CD4-positive, alpha-beta T cell treated with Interferon alpha-2 for 1 hour (primary cell): ENCODE data around the gene MAGEA9.
"Not testable (repeated sequence)": the region's sequence is repeated elsewhere in the genome, so short reads cannot be mapped to it uniquely, and the experiment has no call there.

Experiments
- DNase-seq, 2 donors: peaks; one replicate each; pipeline ENCODE4 v3.0.0-alpha.2; 2020 to 2022

Gene MAGEA9, protein sequence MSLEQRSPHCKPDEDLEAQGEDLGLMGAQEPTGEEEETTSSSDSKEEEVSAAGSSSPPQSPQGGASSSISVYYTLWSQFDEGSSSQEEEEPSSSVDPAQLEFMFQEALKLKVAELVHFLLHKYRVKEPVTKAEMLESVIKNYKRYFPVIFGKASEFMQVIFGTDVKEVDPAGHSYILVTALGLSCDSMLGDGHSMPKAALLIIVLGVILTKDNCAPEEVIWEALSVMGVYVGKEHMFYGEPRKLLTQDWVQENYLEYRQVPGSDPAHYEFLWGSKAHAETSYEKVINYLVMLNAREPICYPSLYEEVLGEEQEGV

DNA sequence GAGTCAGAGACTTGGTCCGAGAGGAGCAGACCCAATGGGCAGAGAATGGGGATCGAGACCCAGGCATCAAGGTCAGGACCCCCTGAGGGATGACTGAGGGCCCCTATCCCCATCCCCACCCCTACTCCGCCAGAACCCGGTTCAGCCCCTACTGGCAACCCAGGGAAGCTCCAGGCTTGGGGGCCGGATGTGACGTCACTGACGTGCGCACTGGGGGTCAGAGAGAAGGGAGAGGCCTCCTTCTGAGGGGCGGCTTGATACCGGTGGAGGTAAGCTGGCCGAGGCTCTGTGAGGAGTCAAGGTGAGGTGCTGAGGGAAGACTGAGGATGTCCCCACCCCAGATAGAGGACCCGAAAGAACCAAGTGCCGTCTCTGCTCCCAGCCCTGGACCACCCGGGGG, at the start of gene MAGEA9:
Gene MAGEA9, plus strand, starts transcription at position 204 of the 400 bp plus-strand sequence. CDS start 4,281 bp downstream, outside the sequence.
- not testable (repeated sequence) for DNase-seq

DNA sequence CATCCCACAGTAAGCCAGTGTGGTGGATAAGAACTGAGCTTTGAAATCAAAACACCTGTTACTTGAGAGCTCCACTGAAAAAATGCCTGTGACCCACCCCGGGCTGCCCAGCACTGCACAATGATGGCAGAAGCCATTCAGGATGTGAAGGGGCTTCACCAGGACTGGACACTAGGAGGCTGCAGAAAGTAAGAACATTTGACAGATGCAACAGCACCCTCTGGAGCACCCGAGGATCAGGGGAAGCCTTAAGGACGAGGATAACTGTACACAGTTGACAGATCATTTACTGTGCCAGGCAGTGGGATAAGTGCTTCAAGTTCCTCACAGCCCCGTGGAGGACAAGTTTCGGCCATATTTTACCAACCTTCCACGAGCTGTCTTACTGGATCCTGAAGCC, 39.5 kb upstream of the MAGEA9 start:
- not testable (repeated sequence) for DNase-seq

DNA sequence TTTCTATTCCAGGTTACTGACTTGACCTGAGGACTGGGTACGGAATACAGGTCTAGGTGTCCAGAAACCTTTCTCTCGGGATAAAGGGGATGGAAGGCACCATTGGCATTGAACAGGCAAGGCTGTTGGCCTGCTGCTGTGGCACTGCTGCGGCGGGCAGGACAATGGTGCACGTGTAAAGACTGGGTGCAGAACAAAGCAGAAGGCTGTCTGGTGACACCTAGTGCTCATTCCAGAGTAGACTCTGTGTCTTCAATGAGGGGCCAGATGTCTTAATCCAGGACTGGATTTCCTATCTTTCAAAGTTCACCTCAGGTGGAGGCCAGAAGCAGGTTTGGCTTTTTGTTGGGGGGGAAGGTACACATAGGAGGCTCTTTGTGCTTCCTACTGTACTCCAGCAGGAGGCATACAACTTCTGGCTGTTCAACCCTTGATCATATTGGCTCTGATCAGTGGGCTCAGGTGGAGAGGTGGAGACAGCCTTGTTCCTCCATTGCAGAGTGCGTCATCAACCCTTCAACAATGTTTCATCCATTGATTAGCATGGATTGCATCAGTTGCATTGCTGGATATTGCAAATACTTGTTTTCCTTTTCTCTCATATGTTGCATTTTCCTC, 35.2 kb upstream of the MAGEA9 start:
- not testable (repeated sequence) for DNase-seq

DNA sequence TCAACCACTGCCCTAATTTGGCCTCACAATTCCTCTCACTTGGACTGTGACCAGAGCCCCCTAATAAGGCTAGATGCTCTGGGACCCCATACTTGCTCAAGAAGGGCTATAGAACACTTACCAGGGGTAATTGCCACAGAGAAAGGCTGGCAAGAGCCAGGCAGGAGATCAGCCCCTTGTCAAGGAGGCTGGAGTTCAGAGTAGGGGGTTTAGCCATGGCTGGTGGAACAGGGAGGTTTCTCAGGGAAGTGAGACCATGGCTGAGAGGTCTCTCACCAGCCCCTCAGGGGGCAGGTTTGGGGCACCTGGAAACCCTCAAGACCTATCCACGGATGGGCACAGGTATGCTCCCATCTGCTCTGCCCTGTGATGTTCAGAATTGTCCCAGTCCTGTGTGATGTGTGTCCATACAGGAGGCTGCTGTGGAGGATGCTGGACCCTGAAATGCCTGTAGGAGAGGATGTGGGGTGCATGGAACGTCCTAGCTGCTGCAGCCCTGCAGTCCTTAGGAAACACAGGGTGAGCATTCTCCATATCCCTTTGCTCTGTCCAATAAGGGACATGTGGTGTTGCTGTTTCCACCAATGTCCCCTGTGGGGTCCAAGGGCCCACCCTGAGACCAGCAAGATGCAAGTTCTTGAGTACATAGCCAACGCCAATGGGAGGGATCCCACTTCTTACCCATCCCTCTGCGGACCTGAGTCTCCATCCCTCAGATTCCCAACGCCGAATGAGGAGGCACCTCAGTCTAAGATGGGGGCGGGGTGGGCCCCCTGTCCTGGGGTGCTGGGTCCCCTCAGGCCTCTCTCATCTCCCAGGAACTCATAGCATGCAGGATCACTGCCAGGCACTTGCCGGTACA, 24.3 kb upstream of the MAGEA9 start:
- DNase-seq, result no peak

DNA sequence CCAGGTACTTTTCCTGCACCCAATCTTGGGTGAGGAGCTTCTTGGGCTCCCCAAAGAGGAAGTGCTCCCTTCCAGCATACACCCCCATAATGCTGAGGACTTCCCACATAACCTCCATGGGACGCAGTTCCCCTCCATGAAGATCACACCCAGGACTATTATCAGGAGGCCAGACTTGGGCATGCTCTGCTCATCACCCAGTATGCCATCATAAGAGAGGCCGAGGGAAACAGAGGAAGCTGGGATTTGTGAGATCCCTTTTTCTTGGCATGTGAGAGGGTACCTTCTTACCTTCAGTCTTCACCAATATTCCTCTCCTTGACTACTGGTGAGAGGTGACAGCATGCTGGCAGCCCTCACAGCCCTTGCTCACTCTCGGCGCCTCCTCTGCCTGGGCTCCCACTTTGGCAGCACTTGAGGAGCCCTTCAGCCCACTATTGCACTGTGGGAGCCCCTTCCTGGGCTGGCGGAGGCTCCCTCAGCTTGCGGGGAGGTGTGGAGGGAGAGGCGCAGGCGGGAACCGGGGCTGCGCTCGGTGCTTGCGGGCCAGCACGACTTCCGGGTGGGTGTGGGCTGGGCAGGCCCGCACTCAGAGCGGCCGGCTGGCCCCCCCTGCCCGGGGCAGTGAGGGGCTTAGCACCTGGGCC, 23.5 kb upstream of the MAGEA9 start:
- DNase-seq, result no peak

DNA sequence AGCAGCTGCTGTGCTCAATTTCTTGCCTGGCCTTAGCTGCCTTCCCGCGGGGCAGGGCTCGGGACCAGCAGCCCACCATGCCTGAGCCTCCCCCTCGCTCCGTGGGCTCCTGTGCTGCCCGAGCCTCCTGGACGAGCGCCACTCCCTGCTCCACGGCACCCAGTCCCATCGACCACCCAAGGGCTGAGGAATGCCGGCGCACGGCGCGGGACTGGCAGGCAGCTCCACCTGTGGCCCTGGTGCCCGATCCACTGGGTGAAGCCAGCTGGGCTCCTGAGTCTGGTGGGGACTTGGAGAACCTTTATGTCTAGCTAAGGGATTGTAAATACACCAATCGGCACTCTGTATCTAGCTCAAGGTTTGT, 23.0 kb upstream of the MAGEA9 start:
- not testable (repeated sequence) for DNase-seq

DNA sequence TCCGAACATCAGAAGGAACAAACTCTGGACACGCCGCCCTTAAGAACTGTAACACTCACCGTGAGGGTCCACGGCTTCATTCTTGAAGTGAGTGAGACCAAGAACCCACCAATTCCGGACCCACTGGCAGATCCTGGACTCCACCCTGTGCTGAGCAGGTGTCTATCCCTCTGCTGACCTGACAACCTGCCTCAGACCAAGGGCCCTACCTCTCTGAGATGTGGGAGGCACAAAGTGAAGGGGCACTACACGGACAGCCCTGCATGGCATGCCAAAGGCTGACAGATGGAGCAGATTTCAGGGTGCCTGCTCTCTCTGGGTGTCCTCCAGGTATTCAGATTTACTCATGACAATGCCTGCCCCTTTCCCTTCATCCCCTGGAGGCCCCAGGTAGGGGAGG, 21.9 kb upstream of the MAGEA9 start:
- no peak for DNase-seq

DNA sequence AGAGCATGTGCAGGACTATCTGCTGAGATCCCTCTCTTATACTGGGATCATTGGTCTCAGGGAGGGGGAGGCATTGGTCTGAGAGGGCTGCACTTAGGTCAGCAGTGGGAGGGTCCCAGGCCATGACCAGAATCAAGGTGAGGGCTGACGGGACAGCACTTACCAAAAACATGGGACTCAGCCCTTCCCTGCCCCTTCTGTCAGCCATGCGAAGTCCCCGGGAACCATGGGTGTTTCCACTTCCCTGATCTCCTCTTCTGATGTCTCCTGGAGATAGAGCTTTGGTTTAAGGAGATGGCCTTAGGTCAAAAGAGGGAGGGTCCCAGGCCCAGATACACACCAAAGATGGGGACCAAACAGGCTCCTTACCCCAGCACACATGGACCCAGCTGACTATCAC, 20.8 kb upstream of the MAGEA9 start:
- DNase-seq, result no peak

DNA sequence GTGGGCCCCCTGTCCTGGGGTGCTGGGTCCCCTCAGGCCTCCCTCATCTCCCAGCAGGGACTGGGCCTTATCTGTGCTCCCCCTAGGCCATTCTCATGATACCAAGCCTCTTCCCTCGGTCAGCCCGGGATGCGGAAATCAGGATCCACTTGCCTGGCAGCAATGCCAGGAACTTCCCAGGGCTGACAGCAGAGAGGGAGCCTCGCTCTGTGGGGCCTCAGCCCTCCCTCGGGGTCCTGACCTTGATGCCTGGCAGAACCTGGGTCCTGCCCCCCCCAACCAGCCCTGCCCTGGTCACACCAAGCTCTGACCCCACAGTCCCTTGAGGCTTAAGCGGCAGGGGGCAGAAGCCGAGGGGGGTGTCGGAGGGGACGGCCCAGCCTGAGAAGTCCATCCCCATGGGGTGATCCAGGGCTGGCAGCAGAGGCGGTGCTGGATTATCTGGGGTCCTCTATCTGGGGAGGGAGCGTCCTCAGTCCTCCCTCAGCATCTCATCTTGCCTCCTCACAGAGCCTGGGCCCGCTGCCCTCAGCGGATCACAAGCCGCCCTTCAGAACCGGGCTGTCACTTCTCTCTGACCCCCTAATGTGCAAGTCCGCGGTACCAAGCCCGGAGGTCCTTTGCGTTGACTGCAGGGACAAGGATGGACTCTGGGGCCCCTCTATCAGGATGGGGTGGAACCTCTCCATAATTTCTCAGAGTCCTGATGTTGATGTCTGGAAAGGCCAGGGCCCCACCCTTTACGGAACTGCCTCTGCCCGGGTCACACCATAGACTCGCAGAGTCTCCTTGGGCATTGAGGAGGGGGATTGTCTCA, 19.7 kb upstream of the MAGEA9 start:
- DNase-seq, result not testable (repeated sequence)

DNA sequence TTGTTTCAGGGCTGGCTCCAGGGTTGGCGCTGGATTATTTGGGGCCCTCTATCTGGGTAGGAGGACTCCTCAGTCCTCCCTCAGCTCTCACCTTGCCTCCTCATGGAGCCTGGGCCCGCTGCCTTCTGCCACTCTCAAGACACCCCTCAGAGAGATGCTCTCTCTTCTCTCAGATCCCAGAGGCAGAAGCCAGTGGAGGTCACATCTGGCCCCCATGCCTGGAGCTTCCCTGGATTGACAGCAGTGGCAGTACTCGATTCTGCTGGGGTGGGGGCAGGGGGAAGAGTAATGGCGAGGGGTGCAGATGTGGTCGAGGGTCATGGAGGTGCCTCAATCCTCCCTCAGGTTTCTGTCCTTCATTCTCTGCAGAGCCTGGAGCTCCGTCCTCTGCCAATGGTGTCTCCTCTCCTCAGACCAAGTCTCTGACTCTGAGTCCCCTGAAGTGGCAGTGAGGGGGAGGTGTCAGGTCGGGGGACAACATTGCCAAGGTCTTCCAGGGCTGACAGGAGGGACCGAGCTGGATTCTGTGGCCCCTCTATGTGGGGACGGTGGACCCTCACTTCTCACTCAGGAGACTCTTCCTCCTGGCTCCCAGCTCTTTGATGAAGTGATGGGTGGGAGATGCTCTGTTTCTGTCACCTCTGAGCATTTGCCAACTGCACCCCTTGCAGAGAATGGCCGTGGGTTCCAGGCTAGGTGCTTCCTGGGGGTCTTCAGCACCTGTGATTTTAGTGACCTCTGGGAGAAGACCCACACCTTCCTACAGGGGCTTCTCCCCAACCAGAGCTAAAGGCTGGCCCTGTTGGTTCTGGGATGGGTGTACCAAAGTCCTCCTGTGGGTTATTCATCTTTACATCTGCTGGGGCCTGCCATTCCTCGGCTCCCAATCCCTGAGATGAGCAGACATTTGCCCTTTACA, 18.8 kb upstream of the MAGEA9 start:
- DNase-seq, result no peak

DNA sequence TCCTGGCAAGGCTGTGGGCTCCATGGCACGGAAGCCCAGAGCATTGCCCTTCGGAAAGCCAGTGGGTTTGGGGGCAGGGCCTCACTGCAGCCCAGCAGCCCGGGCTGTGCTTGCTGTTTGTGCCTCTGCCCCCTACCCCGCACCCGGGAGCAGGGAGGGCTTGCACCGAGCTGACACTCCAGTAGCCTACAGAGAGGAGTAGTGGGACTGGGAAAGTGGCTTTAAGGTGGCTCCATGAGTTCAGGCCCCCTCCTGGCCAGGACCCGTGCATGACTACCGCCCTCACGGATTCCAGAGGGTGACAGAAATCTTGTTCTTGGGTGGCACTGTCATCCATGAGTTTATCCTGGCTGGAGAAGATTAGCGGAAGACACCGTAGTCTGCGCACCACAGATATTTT, 11.4 kb upstream of the MAGEA9 start:
- not testable (repeated sequence) for DNase-seq

DNA sequence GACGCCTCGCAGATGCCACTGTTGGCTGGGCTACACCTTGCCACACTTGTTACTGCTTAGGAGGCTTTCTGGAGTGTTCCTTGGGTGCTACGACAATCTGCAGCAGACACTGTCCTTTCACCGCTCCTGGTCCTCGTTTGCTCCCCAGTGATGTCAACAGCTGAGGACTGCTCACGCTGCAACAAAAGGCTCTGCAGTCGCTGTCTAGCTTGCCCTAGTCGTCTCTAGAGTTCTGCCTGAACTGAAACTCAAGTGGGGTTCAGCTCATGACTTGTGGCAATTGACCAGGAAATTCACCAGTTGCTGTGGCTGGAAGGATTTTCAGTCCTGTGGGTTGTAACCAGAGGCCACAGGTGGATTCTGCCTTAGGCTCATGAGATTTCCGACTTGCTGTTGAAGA, 8.7 kb upstream of the MAGEA9 start:
- not testable (repeated sequence) for DNase-seq

DNA sequence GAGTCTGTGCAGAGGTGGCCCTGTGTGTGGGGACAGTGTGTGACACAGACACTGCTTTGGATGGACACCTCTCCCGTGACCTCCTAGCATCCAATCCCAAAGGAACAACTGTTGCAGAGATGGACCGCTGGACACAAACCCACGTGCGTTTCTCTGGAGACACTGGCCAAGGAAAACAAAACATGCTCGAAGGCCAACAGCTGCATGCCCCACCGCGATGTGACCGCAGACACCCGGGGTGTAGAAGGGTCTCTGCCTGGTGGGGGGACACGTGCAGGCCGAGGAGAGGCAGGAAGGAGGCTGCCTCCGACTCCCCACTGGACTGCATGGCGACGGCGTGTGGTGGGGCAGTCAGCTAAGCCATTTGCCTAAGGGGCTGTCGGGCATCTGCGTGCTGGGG, 8.0 kb upstream of the MAGEA9 start, which contains the start of gene HSFX1:
Gene HSFX1, plus strand, starts transcription at position 301 of the 400 bp plus-strand sequence. CDS start 614 bp downstream, outside the sequence.
- not testable (repeated sequence) for DNase-seq

DNA sequence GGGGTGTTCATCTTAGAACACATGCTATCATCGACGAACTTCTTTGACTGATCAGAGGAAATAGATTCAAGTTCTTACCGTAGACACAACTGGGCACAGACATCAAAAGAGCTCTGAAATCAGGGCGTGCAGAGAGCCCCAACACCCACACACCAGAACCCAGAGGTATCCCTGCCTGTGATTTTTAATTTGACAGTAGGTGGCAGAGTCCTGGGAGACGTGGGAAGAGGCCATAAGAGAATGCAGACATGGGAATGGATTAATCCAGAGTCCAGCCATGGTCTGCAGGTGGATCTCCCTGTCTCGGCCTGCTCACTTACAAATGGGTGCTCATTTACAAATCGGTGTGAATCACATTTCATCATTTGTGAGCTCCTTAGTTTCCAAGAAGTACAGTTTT, 3.7 kb upstream of the MAGEA9 start:
- not testable (repeated sequence) for DNase-seq

DNA sequence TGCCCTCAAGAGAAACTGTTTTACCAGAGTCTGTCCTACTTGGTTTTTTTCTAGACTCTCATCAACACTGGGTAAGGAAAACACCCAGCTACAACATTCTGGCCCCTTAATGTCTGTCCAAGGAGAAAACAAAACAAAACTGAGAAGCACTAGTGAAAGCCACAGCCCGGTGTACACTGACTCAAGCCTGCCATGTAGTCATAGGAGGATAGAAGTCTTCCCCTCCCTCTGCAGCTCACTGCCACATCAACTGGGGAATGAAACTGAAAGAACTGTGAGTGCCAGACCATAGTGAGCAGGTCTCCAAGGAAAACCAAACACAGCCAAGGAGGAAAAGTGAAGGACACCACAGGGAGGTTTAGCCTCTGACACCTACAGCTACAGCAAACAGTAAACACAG, 13.8 kb downstream of the MAGEA9 start:
- not testable (repeated sequence) for DNase-seq

DNA sequence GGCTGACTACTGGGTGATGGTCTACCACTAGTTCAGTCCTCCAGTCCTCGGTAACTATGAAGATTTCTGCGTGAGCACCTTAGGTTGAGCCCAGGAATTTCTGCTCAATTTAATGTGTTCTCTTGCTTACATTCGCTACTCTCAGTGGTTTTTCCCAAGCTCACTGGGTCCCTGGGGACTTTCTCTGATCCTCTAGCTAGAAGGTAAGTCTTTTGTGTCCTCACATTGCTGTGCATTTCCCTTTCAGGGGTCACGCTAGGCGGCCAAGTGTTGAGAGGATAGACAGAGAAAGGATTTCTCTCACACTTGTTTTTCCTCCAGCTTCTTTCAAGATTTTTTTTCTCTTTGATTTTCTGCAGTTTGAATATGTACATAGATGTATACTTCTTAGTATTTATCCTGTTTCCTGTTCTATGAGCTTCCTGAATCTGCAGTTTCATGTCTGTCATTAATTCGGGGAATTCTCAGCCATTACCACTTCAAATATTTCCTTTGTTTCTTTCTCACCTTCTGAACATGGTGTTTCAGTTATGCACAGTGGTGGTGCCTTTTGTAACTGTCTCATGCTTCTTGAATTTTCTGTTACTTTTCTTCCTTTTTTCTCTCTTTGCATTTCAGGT, 17.5 kb downstream of the MAGEA9 start:
- DNase-seq, result peak in 1 of 2 donors; percentile 2

DNA sequence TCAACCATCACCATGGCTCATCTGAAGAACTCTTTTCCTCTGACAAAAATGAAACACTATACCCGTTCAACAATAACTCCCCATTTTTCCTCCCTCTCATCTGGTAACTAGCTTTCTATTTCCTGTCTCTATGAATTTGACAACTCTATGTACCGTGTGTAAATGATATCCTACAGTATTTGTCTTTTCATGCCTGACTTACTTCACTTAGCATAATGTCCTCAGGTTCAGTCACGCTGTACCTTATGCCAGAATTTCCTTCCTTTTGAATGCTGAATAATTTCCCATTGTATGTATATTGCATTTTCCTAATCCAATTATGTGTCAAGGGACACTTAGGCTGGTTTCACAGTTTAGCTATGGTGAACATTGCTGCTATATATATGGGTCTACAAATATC, 18.2 kb downstream of the MAGEA9 start:
- no peak for DNase-seq

DNA sequence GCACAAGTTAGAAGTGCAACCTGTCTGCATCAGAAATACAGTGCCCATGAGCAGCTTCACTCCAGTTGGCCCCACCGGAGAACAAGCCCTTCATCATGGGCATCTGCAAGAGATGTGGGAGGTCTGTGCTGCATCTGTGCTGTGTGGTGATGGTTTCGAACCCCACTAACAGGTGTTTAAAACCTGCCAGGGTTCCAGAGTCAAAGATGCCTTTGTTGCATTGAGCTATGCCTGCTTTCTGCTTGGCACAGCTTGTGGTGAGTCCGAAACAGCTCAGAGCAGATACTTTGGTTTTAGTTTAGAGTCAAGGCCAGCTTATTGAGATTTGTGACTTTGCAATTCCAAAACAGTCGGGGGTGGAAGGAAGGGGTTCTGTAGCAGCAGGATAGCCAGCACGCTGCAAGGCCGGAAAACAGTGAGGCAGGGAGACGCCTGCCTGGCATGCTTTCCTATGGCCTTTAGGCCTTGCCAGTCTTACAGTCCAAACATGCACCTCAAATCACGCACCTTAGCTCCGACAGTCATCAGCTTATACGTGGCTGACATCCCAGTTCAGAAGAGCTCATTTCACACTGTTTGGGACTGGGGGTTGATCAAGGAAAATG, 21.8 kb downstream of the MAGEA9 start:
- DNase-seq, result no peak

DNA sequence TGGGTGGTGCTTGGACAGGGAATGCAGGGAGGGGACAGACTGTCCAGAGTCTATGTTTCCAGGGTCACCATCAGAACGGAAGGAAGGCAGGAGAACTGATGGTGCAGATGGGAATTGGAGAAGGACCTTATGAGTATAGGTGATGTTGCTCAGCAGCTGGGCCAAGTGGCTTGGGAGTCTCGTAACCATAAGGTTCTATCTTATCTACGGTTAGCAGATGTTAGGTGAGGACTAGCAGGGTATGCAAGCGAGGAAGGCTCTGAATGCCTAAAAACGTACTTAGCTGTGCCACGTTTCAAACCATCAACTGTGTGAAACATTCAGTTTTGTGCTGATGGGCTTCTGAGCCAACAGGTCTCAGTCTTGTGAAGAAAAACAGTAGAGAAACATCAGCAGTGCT, 22.4 kb downstream of the MAGEA9 start:
- DNase-seq, result no peak
